Cardiac fibroblast (primary cell): ENCODE results near the gene SLC35F3.

Experiments
- DNase-seq, 2 donors: peaks; one replicate each; pipeline versions ENCODE4 v3.0.0 to v3.0.0-alpha.2; 2010; ENCODE audit warnings: low read depth in 2 of 2
- H3K4me3 ChIP-seq, 2 donors: replicated peaks in 1 of 2; 1 replicate in 1 of 2; 2 replicates in 1 of 2; pipeline ENCODE4 v1.5.1; 2011; ENCODE audit warnings: low read depth in 2 of 2, low read length in 2 of 2, mild to moderate bottlenecking in 2 of 2, moderate library complexity in 1 of 2
- CTCF ChIP-seq: IDR thresholded peaks from one replicate; pipeline ENCODE4 v1.5.1; 2011; ENCODE audit warnings: low read depth, mild to moderate bottlenecking, low read length, inconsistent platforms

Gene SLC35F3

GRCh38 chr1:233945573-233945972 is 41.1 kb downstream of the SLC35F3 start:
- no peak for DNase-seq
- H3K4me3 ChIP-seq: no peak overlapping the region
- TF ChIP-seq CTCF: no peak

GRCh38 chr1:233945979-233946378 is 41.5 kb downstream of the SLC35F3 start:
- no peak for DNase-seq
- TF ChIP-seq CTCF: no peak
- H3K4me3 ChIP-seq: no peak overlapping the region

GRCh38 chr1:233946724-233947123 is 42.2 kb downstream of the SLC35F3 start:
- no peak for DNase-seq
- no peak for TF ChIP-seq CTCF
- no peak overlapping the region for H3K4me3 ChIP-seq

GRCh38 chr1:233951804-233952203 is 47.3 kb downstream of the SLC35F3 start:
- H3K4me3 ChIP-seq: no peak overlapping the region
- TF ChIP-seq CTCF: no peak
- DNase-seq: no peak

GRCh38 chr1:233957691-233958090 is 53.2 kb downstream of the SLC35F3 start:
- TF ChIP-seq CTCF: no peak
- DNase-seq: no peak
- H3K4me3 ChIP-seq: no peak overlapping the region

GRCh38 chr1:233959102-233959501 is 54.6 kb downstream of the SLC35F3 start:
- no peak overlapping the region for H3K4me3 ChIP-seq
- no peak for TF ChIP-seq CTCF
- DNase-seq: no peak

- no peak overlapping the region for H3K4me3 ChIP-seq
- DNase-seq: no peak
- TF ChIP-seq CTCF: no peak
Observed at GRCh38 chr1:233959971-233960370, 55.5 kb downstream of the SLC35F3 start.
